ENCODE measurements around the gene STON2. TPM values are rescaled to one million over a fixed set of nuclear protein-coding genes. Genes with fewer than 3 reads are reported as not detected.

Gene STON2
- total RNA-seq, 1 donor from 2014 or later, result 91.9 TPM

GRCh38 chr14:81418057-81418790 lies 18.1 kb upstream of the STON2 start:
- peak; percentile 70 for DNase-seq (ENCODE audit: low read depth)

- DNase-seq (ENCODE audit: low read depth), result no peak
Measured at GRCh38 chr14:81416981-81417380, 16.9 kb upstream of the STON2 start.

DNA sequence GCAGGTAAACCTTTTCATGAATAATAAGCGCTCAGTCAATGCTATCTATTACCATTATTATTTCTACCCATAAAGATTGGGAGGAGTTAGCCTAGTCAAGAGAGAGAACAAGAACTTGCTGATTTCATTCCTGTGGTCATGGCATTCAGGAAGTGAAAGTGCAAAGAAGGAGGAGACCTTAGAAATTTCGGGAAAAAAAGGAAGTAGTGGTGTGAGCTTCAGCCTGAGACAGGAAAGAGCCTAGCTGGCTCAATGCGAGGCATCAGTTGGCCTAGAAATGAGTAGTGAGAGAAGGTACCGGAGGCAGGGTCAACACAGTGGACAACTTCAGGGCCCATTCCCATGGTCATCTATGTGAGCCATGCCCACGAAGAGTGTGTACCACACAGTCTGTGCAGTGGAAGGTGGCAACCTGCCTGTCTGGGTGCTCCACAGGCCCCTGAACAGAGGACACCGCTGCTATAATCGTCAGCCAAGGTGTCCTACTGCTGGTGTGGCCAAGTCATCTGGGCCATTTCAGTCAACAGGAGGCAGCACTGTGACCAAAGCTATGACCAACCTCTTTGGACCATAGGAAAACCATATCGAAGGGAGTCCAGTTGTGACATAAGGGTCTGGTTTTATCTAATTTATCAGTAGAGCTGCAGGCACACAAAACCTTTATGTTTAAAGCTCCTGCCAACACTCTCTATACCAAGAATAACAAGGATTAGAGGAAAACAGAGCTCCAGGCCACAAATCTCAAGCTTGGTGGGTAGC lies 16.2 kb upstream of the STON2 start:
- no peak for DNase-seq (ENCODE audit: low read depth)

DNA sequence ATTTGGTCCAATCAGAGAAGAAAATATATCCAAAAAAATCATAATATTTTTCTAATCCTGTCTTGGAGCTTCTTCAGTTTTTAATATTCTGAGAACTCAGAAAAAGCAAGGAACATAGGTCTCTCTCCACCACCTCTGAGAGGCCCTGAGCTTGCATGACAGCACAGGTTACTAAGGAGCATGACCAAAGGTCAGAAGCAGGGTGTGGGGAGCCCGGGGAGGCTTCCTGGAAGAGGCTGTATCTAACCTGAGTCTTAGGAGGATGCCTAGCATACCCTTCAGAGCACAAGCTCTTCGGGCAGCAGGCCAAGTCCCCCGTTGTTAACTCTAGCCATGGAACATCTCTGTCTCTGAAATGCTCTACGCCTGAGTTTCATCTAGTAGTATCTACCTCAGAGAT lies 15.7 kb upstream of the STON2 start:
- no peak for DNase-seq (ENCODE audit: low read depth)

- DNase-seq (ENCODE audit: low read depth), result no peak
Measured at GRCh38 chr14:81414123-81414522, 14.0 kb upstream of the STON2 start.

- peak; percentile 46 for DNase-seq (ENCODE audit: low read depth)
Measured at GRCh38 chr14:81412779-81413178, 12.7 kb upstream of the STON2 start.

GRCh38 chr14:81408595-81408994 lies 8.5 kb upstream of the STON2 start:
- DNase-seq (ENCODE audit: low read depth), result peak; percentile 94

- DNase-seq (ENCODE audit: low read depth), result peak; percentile 95
Measured at GRCh38 chr14:81406863-81407262, 6.7 kb upstream of the STON2 start.

DNA sequence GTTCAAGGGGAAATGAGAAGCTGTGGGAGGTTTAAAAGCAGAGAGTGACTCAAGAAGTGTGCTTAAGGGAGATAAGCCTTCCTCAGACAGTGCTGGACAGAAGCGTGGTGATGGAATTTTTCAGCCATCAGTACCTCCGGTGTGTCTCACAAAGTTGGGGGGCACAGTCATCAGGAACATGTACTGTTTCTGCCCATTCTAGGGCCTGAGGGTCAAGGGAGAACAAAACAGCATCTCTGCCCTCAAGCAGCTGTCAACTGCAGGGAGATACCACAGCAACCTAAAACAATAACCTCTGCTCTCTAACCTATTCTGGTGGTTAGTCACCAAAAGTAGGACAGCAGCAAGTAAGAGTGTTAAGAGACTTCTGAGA lies 2.0 kb upstream of the STON2 start:
- DNase-seq (ENCODE audit: low read depth), result peak; percentile 60

GRCh38 chr14:81401420-81402122 lies 1.4 kb upstream of the STON2 start:
- peak; percentile 100 for DNase-seq (ENCODE audit: low read depth)

- peak; percentile 100 for DNase-seq (ENCODE audit: low read depth)
Measured at GRCh38 chr14:81400852-81401251, 728 bp upstream of the STON2 start.

DNA sequence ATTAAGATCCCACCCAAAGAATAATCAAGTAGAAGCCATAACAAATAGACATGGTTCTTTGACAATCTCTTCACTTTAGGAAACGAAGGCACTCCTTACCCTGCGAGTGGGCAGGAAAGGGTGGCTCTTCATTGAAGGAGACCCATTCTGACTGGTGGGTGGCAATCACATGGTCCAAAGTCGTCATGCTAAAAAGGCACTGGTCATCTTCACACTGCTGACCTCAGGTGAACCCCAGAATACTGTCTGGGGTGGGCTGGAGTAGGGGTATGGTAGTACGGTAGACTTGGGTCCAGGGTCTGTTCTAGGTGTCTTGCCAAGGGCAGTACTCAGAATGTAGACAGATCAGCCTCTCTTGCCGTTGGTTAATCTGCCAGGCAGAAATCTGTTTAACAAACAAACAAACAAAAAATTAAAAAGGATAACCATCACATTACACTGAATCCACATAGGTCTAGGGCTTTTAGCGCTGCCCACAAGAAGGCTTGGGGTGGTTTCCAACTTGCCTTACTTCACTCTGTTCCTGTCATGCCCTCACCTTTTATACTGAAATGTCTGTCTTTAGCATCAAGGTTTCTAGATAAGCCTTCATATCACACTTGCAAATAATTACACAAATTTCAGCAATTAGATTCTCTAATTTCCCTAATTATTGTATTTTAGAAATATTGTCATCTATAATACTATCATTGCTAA lies 1.8 kb downstream of the STON2 start:
- DNase-seq (ENCODE audit: low read depth), result no peak

DNA sequence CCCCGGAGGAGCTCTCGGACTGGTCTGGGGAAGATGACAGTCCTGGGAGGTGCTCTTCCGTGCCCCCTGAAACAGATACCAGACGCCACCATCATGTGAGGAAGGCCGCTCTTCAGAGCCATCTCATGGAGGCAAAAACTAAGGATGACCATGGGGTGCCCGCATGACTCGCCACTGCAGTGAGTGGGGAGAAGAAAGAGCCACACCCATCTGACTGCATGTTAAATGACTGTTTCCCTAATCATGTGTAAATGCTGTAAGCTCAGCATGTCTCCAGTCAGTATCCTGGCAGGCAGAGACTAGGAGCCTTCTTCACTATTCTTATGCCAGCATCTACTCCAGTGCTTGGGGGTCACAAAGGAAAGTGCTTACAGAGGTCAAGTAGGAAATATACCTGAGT lies 4.0 kb downstream of the STON2 start:
- DNase-seq (ENCODE audit: low read depth), result no peak

DNA sequence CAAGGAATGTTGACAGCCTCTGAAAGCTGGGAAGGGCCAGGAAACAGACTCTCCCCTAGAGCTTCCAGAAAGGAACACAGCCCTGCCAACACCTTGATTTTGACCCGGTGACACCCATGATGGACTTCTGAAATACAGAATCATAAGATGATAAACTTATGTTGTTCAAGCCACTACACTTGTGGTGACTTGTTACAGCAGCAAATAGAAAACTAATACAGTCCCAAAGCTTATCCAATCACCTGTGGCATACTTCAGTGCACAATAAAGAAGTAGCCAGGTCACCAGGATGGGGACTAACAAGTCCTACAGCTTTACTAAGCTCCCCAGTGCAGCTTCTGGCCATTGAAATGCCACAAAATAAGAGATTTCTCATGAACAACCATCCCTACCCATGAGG lies 5.4 kb downstream of the STON2 start:
- DNase-seq (ENCODE audit: low read depth), result no peak

DNA sequence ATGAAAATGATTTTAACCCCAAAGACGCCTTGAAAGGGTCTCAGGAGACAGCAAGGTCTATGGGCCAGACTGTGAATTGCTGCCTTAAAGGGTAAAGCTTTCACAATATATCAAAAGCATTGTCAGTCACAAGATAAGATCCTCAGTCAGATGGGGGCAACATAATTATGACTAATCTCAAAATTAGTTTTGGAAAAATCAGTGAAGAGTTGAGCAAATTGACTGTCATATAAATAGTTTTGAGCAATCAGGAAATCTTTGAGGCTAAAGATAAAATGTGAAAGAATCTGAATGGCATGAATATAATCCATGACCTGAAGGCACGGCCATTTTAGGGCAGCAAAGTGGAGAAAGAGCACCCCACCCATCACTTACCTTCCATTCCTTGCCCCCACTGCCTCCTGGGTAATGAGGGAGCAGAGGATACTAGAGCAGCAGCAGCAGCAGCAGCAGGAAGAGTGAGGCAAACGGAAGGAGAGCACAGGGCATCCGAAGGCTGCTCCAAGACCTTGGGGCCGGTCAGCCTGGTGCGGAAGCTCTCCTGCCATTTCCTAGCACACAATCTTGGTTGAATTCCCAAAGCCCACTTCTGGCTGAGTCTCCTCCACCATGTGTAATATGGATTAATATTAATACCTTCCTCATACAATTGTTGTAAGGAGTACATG lies 7.0 kb downstream of the STON2 start:
- no peak for DNase-seq (ENCODE audit: low read depth)

GRCh38 chr14:81392052-81392451 lies 8.1 kb downstream of the STON2 start:
- DNase-seq (ENCODE audit: low read depth), result no peak

DNA sequence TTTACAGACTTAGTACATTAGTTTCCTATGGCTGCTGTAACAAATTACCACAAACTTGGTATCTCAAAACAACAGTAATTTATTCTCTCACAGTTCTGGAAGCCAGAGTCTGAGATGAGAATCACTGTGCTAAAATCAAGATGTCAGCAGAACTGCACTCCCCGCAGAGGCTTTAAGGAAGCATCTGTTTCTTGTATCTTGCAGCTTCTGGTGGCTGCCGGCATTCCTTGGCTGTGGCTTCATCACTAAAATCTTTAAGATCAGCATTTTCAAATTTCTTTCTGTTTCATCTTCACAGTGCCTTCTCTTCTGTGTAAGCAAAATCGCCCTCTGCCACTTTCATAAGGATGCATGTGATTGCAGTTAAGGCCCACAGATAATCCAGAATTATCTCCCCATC lies 9.4 kb downstream of the STON2 start:
- DNase-seq (ENCODE audit: low read depth), result no peak

- peak; percentile 87 for DNase-seq (ENCODE audit: low read depth)
Measured at GRCh38 chr14:81388336-81388735, 11.8 kb downstream of the STON2 start.

- no peak for DNase-seq (ENCODE audit: low read depth)
Measured at GRCh38 chr14:81386290-81386745, 13.8 kb downstream of the STON2 start.

- DNase-seq (ENCODE audit: low read depth), result peak; percentile 42
Measured at GRCh38 chr14:81385886-81386285, 14.2 kb downstream of the STON2 start.

DNA sequence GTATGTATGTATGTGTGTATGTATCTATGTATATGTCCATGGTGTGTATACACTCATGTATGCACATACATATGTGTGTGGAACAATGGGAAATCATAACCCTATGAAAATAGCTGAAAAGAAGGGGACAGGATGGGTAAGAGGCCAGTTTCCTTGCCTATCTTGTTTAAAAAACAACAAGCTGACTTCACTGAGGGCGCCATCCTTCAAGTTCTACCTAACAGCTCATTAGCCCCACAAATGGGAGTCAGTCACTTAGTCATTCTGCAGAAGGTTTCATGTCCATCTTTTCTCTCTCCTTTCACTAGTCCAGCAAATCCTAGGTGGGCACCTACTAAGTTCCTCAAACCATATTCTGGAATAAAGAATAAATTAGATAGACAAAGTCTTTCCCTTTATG lies 14.7 kb downstream of the STON2 start:
- DNase-seq (ENCODE audit: low read depth), result peak; percentile 78

- DNase-seq (ENCODE audit: low read depth), result peak; percentile 99
Measured at GRCh38 chr14:81384900-81385299, 15.2 kb downstream of the STON2 start.

Measured in renal cortical epithelial cell (primary cell).